ENCODE measurements around the gene ANKRD65. TPM values are rescaled to one million over a fixed set of nuclear protein-coding genes. Genes with fewer than 3 reads are reported as not detected.

Gene ANKRD65
- total RNA-seq, 1 experiment from 2014 or later, result 1.4 TPM

DNA sequence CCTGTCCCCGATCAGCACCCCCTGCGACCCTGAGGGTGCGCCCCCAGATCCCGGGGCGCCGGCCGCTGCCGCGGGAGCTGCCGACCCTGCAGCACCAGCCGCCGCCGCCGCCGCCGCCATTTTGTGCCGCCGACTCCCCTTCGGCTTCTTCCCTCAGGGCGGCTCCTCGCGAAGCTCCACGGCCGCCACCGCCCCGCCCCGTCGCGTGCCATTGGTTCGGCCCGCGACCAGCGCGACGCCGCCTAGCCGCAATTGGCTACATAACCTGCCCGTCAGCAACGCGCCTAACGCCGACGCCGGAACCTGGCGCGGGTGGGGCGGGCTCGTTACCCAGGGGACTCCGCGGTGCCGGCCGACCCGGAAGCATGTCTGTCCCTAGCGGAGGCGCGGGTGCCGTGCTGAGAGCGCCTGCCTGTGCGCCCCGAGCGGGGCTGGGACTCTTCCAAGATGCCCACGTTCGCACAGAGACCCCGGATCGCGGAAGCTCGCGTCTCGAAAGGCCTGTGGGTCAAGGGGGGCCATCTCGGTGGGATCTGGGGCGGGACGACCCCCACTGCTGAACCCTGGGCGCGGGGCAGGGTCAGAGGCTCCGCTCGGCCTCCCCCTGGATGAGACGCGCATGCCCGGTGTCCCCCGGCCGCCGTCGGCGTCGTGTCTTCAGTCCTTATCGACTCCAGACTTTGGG is 21.7 kb downstream of the ANKRD65 start, which contains the start of gene CCNL2:
Gene CCNL2 (minus strand): TSS at position 149 of the 685 bp plus-strand sequence. CDS start 29 bp downstream, at position 120.
- H3K27ac Mint-ChIP-seq (ENCODE audit: low read depth, unreplicated experiment), result peak within 1 kb of the TSS; percentile 85
- peak within 1 kb of the TSS; percentile 88 for H3K4me3 Mint-ChIP-seq (ENCODE audit: unreplicated experiment)
- no peaks in the 10 kb centered on the region for H3K27me3 Mint-ChIP-seq (ENCODE audit: insufficient read depth, unreplicated experiment)
- peak; percentile 97 for DNase-seq (ENCODE audit: unreplicated experiment)
- no peaks in the 10 kb centered on the region for H3K9me3 Mint-ChIP-seq (ENCODE audit: unreplicated experiment)
- BruUV-seq (replicated peaks), result no TSS peak
- intact Hi-C loops (cut with micrococcal nuclease), result loop anchor here (2.0 kb wide), 1 partner anchor 25 kb away; the partner anchor contains the start of gene AURKAIP1
- TF ChIP-seq, protein P1, sequence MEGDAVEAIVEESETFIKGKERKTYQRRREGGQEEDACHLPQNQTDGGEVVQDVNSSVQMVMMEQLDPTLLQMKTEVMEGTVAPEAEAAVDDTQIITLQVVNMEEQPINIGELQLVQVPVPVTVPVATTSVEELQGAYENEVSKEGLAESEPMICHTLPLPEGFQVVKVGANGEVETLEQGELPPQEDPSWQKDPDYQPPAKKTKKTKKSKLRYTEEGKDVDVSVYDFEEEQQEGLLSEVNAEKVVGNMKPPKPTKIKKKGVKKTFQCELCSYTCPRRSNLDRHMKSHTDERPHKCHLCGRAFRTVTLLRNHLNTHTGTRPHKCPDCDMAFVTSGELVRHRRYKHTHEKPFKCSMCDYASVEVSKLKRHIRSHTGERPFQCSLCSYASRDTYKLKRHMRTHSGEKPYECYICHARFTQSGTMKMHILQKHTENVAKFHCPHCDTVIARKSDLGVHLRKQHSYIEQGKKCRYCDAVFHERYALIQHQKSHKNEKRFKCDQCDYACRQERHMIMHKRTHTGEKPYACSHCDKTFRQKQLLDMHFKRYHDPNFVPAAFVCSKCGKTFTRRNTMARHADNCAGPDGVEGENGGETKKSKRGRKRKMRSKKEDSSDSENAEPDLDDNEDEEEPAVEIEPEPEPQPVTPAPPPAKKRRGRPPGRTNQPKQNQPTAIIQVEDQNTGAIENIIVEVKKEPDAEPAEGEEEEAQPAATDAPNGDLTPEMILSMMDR (IDR thresholded peaks at IDR 0.05; ENCODE audit: unreplicated experiment), result peak; percentile 46
- H3K4me1 Mint-ChIP-seq (ENCODE audit: insufficient read depth, unreplicated experiment), result peaks cover 18% of the 10 kb centered on the region
- ChIA-PET POLR2A (interaction anchor here (0.7 to 4.1 kb wide), 21 partner anchors 9 to 216 kb away, joined by 3 to 62 read pairs (median 4); partner anchors contain the start of genes AURKAIP1, MIB2 and MRPL20), CTCF (interaction anchor here (0.6 to 1.9 kb wide), 7 partner anchors 9 to 494 kb away, joined by 3 to 6 read pairs (median 3); no protein-coding TSS in a partner anchor)
- peaks cover 92% of the 10 kb centered on the region for H3K36me3 Mint-ChIP-seq (ENCODE audit: insufficient read depth, unreplicated experiment)

DNA sequence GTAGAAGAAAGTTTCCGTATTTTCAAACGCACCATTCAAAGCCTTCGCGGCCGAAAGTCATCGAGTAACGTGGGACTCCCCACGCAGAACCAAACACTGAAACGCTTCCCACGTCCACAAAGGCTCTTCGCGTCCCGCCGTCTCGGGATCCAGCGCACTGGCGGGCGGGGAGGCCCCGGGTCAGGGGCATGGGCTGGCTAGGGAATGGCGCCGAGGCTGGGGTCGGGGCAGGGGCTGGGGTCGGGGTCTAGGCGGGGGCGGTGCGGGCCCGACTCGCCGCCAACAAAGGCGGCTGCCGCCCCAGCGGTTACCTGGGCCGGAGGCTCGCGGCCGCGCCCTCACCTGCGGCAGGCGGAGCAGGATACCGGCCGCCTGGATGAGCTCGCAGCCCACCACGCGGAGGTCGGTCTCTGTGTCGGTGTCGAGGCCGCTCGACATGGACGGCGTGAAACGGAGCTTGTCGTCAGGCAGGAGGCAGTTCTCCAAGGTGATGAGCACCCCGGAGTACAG is 22.3 kb downstream of the ANKRD65 start:
- Mint-ChIP-seq H3K27ac (ENCODE audit: low read depth, unreplicated experiment) (peak overlapping the region; percentile 85), H3K27me3 (ENCODE audit: insufficient read depth, unreplicated experiment) (no peaks in the 10 kb centered on the region), H3K9me3 (ENCODE audit: unreplicated experiment) (no peaks in the 10 kb centered on the region), H3K4me3 (ENCODE audit: unreplicated experiment) (peak overlapping the region; percentile 88), H3K36me3 (ENCODE audit: insufficient read depth, unreplicated experiment) (peaks cover 92% of the 10 kb centered on the region), H3K4me1 (ENCODE audit: insufficient read depth, unreplicated experiment) (peaks cover 16% of the 10 kb centered on the region)
- no TSS peak for BruUV-seq (replicated peaks)
- intact Hi-C loops (cut with micrococcal nuclease), result loop anchor here (2.0 kb wide), 1 partner anchor 24 kb away; the partner anchor contains the start of gene AURKAIP1
- CTCF ChIA-PET, result interaction anchor here (0.6 to 1.9 kb wide), 5 partner anchors 8 to 336 kb away, joined by 3 to 6 read pairs (median 3); no protein-coding TSS in a partner anchor
- TF ChIP-seq, protein P1 (IDR thresholded peaks at IDR 0.05; ENCODE audit: unreplicated experiment), result no peak
- no peak for DNase-seq (ENCODE audit: unreplicated experiment)
- POLR2A ChIA-PET, result interaction anchor here (0.7 to 4.1 kb wide), 16 partner anchors 9 to 168 kb away, joined by 3 to 62 read pairs (median 4); partner anchors contain the start of genes AURKAIP1 and MRPL20

DNA sequence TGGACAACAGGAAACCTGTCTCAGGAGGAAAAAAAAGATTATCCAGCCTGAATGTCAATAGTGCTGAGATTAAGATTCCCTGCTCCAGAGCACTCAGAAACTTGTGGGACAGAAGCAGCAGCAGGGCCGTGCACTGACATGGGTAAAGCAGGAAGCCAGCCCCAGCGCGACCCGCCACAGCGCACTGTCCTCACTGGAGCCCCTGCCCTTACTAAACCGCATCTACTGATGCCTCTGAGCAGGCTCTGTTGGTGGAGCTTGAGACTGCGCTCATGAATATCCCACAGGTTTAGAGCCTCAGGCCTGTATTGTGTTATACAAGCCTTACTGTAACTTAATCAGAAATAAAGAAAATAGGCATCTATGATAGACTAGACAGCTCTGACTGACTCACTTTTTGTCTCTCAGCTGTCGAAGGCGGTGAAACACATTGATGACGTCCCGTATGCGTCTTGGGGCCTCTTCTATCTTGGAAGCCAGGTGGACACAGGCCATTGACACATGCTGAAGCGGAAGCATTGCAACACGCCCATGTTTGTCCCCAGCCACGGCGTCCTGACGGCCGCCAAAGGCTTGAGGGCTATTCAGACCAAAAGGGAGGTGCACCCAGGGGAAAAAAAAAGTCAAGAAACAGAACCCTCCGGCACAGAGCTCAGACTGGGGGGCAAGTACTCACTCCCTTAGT is 23.1 kb downstream of the ANKRD65 start:
- H3K36me3 Mint-ChIP-seq (ENCODE audit: insufficient read depth, unreplicated experiment), result peaks cover 92% of the 10 kb centered on the region
- CTCF ChIA-PET, result interaction anchor here (1.1 to 1.9 kb wide), 4 partner anchors 8 to 107 kb away, joined by 3 to 6 read pairs (median 6); no protein-coding TSS in a partner anchor

More for the DNA sequence above, 23.1 kb downstream of the ANKRD65 start:
- Mint-ChIP-seq H3K27me3 (ENCODE audit: insufficient read depth, unreplicated experiment) (no peaks in the 10 kb centered on the region), H3K27ac (ENCODE audit: low read depth, unreplicated experiment) (peak overlapping the region; percentile 85), H3K4me1 (ENCODE audit: insufficient read depth, unreplicated experiment) (peaks cover 11% of the 10 kb centered on the region), H3K4me3 (ENCODE audit: unreplicated experiment) (peak overlapping the region; percentile 88), H3K9me3 (ENCODE audit: unreplicated experiment) (no peaks in the 10 kb centered on the region)
- intact Hi-C loops (cut with micrococcal nuclease), result loop anchor here (2.0 kb wide), 1 partner anchor 23 kb away; the partner anchor contains the start of gene AURKAIP1
- TF ChIP-seq, protein P1 (IDR thresholded peaks at IDR 0.05; ENCODE audit: unreplicated experiment), result no peak
- DNase-seq (ENCODE audit: unreplicated experiment), result peak; percentile 63
- BruUV-seq (replicated peaks), result TSS peak; percentile 43
- POLR2A ChIA-PET, result interaction anchor here (0.7 to 4.1 kb wide), 8 partner anchors 9 to 113 kb away, joined by 4 to 62 read pairs (median 10); partner anchors contain the start of genes AURKAIP1 and MRPL20
